ENCODE results near the gene TXK.

TXK gene

DNA sequence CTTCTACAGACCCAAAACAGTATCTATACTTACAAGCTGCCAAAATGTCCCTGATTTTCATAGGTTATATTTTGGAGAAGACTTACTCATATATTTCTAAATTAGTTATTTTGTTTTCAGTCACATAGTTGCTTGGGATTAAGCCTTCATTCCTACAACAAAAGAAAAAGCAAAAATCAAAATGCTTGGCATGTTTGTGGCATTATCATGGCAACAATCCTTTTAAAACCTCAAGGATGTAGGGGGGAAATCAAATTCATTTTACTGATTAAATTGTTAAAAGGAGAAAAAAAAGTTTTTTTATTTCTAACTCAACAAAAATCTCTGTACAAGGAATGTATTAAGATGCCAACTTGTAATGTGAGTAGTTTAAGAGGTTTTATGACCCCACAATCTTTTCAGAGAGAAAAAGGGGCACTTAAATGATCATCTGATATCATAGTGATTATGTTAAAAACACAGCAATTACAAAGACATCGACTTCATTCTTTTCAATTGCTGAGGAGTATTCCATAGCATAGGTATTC, 23.5 kb downstream of the TXK start:
- no peak for TF ChIP-seq JUND (IDR thresholded peaks at IDR 0.05; ENCODE audit: low read depth)
- in situ Hi-C loops (cut with HindIII; ENCODE audit: low pct_unique_long_range_greater_than_20kb, low sequenced_read_pairs) = no loop called here
- no peak for DNase-seq (ENCODE audit: low read depth in 1 of 2, low spot score in 1 of 2)

DNA sequence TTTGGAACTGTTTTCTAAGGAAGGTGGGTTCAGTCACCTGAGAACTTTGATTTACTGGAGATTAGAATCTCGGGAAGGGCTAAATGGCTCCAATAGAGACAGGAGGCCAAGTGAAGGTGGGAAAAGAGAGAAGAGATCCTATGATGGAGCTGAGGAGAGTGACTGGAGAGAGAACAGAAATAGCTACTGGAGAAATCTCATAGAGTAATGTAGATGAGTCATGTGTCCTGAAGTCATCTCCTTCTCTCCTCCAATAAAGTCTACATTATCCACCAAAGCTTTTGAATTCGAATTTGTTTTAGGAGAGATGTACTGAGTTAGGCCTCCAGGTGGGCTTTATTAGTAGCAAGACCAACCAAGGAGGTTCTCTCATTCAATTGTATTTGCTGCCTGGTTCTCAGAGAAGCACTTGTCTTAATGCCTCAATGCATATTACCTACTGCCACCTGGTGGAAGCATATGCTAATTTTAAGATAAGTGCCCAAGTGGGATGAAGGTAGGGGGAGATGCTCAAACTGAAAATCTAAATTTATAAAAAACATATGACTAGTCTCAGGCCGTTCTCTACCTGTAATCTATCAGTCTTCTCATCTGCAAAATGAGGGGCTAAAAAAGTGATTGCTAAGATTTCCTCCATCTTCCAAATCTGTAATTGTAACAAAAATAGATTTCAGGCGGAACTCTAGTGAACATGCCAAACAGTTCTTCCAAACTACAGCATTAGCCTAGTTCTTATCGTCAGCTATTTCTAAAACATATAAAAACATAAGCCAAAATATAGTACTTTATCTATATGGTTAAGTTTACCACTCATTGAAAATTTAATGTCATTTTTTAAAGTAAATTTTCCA, 24.4 kb downstream of the TXK start:
- in situ Hi-C loops (cut with HindIII; ENCODE audit: low pct_unique_long_range_greater_than_20kb, low sequenced_read_pairs) = no loop called here
- no peak for TF ChIP-seq JUND (IDR thresholded peaks at IDR 0.05; ENCODE audit: low read depth)
- peak; percentile 18 to 67 for DNase-seq (ENCODE audit: low read depth in 1 of 2, low spot score in 1 of 2)

- no peak for DNase-seq (ENCODE audit: low read depth in 1 of 2, low spot score in 1 of 2)
- TF ChIP-seq JUND (IDR thresholded peaks at IDR 0.05; ENCODE audit: low read depth) = no peak
- in situ Hi-C loops (cut with HindIII; ENCODE audit: low pct_unique_long_range_greater_than_20kb, low sequenced_read_pairs) = no loop called here
These were observed 25.6 kb downstream of the TXK start for GRCh38 chr4:48108309-48109073.

- in situ Hi-C loops (cut with HindIII; ENCODE audit: low pct_unique_long_range_greater_than_20kb, low sequenced_read_pairs) = no loop called here
- TF ChIP-seq JUND (IDR thresholded peaks at IDR 0.05; ENCODE audit: low read depth) = no peak
- DNase-seq (ENCODE audit: low read depth in 1 of 2, low spot score in 1 of 2) = no peak
These were observed 28.8 kb downstream of the TXK start for GRCh38 chr4:48105230-48105629.

- DNase-seq (ENCODE audit: low read depth in 1 of 2, low spot score in 1 of 2) = no peak
- in situ Hi-C loops (cut with HindIII; ENCODE audit: low pct_unique_long_range_greater_than_20kb, low sequenced_read_pairs) = no loop called here
- no peak for TF ChIP-seq JUND (IDR thresholded peaks at IDR 0.05; ENCODE audit: low read depth)
These were observed 30.4 kb downstream of the TXK start for GRCh38 chr4:48103483-48104139.

DNA sequence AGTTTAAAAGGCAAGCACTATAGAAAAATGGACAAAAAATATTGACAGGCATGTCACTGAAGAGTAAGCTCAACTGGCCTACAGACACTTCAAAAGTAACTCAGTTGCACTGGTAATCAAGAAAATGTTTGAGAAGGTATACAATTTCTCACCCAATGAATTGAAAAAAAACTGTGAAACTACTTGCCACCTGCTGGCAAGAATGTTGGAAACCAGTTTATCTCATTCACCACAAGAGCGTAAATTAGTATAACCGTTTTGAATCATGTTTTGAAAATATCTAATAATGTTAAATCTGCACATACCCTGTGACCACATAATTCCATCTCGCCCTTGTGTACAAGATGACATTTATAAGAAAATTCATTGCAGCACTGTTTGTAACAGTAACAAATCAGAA, 31.7 kb downstream of the TXK start:
- no peak for TF ChIP-seq JUND (IDR thresholded peaks at IDR 0.05; ENCODE audit: low read depth)
- peak in 1 of 2 experiments; percentile 9 for DNase-seq (ENCODE audit: low read depth in 1 of 2, low spot score in 1 of 2)

DNA sequence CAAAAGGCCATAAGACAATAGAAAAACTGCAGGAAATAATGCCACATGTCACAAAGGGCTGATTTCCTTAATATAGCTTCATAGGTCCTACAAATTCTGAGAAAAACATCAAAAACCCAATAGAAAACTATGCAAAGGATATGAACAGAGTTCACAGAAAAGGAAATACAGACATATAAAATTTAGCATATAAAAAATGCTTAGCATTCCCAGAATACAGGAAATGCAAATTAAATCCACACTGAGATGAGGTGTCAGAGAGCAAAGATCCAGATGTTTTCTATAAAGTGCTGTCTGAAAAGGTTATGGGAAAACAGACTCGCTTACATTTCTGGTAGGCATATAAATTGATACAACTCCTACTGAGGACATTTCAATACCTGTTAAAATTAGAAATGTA, 33.8 kb downstream of the TXK start:
- in situ Hi-C loops (cut with HindIII; ENCODE audit: low pct_unique_long_range_greater_than_20kb, low sequenced_read_pairs) = no loop called here
- no peak for TF ChIP-seq JUND (IDR thresholded peaks at IDR 0.05; ENCODE audit: low read depth)
- DNase-seq (ENCODE audit: low read depth in 1 of 2, low spot score in 1 of 2) = no peak

More for the DNA sequence above, 31.7 kb downstream of the TXK start:
- in situ Hi-C loops (cut with HindIII; ENCODE audit: low pct_unique_long_range_greater_than_20kb, low sequenced_read_pairs) = no loop called here

- DNase-seq (ENCODE audit: low read depth in 1 of 2, low spot score in 1 of 2) = no peak
- in situ Hi-C loops (cut with HindIII; ENCODE audit: low pct_unique_long_range_greater_than_20kb, low sequenced_read_pairs) = no loop called here
- TF ChIP-seq JUND (IDR thresholded peaks at IDR 0.05; ENCODE audit: low read depth) = no peak
These were observed 38.6 kb downstream of the TXK start for GRCh38 chr4:48095441-48095840.

- DNase-seq (ENCODE audit: low read depth in 1 of 2, low spot score in 1 of 2) = no peak
- no peak for TF ChIP-seq JUND (IDR thresholded peaks at IDR 0.05; ENCODE audit: low read depth)
- in situ Hi-C loops (cut with HindIII; ENCODE audit: low pct_unique_long_range_greater_than_20kb, low sequenced_read_pairs) = no loop called here
These were observed 40.0 kb downstream of the TXK start for GRCh38 chr4:48093991-48094416.

DNA sequence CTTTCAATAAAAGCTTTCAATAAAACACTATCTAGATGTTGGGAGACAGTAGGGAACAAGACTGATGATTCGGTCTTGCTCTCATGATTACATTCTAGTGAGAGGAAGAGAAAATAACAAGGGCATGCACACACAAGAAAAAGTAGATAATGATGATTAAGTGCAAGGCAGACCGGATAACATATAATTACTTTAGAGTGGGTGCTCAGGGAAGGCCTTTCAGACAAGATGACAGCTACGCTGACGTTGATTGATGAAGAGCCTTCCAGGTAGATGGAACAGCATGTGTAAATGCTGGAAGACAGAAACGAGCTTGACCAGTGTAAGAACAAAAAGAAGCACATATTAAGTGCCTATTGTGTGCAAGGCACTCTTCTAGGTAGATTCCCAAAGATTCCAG, 43.4 kb downstream of the TXK start:
- TF ChIP-seq JUND (IDR thresholded peaks at IDR 0.05; ENCODE audit: low read depth) = no peak
- no peak for DNase-seq (ENCODE audit: low read depth in 1 of 2, low spot score in 1 of 2)
- in situ Hi-C loops (cut with HindIII; ENCODE audit: low pct_unique_long_range_greater_than_20kb, low sequenced_read_pairs) = no loop called here

GRCh38 chr4:48085821-48086589, 48.0 kb downstream of the TXK start:
- DNase-seq (ENCODE audit: low read depth in 1 of 2, low spot score in 1 of 2) = no peak
- in situ Hi-C loops (cut with HindIII; ENCODE audit: low pct_unique_long_range_greater_than_20kb, low sequenced_read_pairs) = no loop called here
- no peak for TF ChIP-seq JUND (IDR thresholded peaks at IDR 0.05; ENCODE audit: low read depth)

- in situ Hi-C loops (cut with HindIII; ENCODE audit: low pct_unique_long_range_greater_than_20kb, low sequenced_read_pairs) = no loop called here
- TF ChIP-seq JUND (IDR thresholded peaks at IDR 0.05; ENCODE audit: low read depth) = no peak
- no peak for DNase-seq (ENCODE audit: low read depth in 1 of 2, low spot score in 1 of 2)
These were observed 51.1 kb downstream of the TXK start for GRCh38 chr4:48082956-48083355.

Data from T47D (cell line).